GM21529 (cell line): ENCODE results near the gene SLC13A1.

Experiments used
- ATAC-seq: cut with Tn5 transposase; IDR thresholded peaks from one replicate; pipeline ENCODE4 v1.9.1; 2021; ENCODE audit not compliant: unreplicated experiment

SLC13A1 gene

DNA sequence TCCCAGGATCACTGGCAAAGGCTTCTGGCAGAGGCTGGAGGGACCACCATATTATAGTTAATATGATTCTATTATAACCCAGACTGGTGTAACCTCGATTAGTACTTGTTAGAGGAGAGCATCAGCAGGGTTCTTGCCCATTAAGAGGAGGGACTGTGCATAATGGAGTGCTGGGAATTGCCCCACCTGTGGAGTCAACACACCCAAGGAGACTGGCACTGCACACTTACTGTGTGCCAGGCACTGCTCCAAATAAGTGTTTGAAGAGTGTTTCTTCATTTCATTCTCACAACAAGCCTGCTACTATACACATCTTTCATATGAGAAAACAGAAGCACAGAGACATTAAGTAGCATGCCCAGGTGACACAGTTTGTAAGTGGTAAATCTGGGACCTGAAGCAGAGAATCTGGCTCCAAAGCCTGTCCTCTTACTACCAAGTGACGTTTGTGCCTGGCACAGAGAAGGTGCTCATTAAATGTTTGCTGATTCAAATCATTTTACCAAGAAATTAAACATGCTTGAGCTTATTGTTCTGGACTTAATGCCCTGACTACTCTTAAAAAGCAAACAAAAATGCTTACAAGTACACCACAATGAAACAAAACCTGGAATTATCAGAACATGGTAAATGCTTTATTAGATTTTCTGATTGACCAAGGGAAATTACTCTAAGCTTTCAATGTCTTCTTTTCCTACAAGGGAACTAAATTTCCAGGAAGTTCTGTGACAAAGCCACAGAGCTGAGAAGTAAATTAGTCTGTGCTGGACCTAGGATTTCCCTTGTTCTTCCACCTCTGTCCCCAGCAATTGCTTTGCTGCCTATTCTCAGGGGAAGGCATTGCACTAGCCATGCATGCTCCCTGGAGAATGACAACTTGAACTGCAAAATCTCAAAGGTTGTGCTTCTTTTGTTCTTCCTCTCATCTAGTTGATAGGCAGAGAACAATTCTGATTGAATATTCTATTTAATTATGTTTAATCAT lies 809 bp downstream of the SLC13A1 start:
- ATAC-seq, result no peak

DNA sequence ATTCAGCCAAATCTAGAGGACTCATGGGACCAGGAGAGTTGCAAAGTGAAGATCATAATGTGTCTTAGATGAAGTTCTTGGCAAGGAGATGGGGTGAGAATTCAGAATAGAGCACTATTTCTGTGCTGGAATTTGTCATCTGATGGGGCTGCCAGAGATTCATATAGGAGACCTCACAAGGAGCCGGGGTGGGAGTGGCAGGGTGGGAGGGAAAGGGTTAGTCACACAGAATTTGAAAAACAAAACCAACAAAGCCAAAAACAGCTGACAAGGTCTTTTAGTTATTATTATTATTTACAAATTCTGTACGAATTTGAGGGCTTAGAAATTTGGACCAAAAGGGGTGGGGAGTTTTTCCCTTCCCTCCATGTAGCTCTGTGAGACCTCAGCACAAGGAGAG lies 1.7 kb downstream of the SLC13A1 start:
- ATAC-seq, result no peak

DNA sequence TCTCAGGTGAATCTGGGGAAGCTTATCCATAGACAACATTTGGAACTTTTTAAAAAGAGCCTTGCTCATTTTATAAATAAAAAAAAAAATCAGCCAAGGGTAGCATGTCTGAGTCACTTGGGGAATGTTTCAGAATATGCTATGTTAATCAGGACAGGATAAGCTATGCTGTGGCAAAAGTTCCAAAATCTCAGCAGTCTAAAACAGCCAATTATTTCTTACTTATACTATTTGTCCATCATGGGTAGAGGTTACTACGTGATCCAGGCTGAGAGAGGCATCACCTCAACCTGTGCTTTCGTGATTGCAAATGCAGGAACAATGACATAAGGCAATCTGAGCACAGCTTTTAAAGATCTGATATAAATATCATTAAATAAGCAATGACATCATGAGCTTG lies 6.5 kb downstream of the SLC13A1 start:
- ATAC-seq, result no peak

DNA sequence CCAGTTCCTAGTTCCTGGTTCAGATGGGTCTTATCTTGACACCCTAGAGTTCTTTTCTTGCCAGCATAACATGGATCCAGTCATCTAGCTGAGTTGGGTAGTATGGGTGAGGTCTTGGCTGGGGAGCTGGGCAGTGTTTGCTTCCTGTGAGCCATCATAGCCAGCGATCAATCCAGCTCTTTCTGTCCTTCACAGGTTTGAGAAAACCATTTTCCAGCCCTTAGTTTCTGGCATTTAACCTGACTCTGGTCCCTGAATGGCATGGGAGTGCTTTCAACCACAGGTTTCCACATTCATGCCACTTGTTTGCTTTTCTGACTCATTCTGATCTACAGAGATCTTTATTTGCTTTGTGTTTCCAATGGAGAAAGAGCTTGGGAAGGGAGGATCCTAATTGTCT lies 8.6 kb downstream of the SLC13A1 start:
- no peak for ATAC-seq

DNA sequence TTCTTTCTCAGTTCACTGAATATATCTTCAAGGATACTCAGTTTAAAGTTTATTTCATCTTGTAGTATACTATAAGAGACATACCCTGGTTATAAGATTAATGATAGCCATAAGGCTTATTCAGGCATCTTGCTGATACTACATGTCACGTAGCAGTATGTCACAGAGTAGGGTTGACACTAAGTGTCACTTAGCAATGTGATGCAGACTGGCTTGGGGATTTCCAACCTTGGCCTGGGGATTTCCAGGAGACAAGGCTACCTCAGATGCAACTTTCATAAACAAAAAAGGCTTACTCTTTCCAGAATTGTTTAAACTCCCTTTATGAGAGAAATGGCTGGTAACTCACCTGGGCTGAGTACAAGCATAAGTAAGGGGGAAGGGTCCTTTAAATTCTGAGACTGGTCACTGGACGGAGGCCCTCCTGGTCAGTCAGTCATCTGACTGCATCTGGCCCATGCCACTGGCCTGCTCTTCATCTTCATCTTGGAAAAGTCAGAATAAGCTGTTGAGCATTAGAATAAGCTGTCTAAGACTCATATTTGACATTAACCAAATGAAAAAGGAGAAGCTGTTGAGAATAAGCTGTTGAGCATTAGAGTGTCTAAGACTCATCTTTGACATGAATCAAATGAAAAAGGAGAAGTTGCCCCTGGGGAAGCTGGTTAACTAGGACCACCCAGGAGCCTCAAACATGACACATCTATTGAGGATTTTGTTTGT lies 9.5 kb downstream of the SLC13A1 start:
- ATAC-seq, result peak; percentile 95

DNA sequence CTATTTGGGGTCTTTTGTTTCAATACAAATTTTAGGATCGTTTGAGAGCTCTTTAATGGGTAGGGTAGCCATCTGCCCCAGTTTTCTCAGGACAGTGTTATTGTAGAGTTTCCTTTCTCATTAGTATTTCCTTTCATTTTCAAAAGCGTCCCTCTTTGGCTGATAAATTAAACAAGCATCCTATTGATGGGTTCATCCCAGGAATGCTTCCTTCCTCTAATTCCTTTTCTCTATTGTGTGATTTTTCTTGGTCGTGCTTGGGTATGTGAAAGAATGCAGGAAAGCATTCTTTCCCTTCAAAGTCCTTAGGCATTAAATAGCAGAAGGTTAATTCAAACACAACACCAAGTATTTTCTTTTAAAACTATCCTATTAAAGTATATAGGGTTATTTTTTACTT lies 14.0 kb downstream of the SLC13A1 start:
- no peak for ATAC-seq

DNA sequence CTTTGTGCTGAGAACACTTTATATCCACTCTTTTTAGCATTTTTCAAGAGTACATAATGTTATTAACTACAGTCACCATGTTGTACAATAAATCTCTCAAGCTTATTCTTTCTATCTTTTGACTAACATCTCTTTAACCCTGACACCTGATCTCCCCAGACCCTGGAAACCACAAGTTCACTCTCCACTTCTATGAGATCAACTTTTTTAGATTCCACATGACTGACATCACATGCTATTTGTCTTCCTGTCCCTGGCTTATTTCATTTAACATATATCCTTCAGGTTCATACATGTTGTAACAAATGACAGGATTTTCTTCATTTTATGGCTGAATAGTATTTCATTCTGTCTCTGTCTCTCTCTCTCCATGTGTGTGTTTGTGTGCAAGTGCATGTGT lies 15.5 kb downstream of the SLC13A1 start:
- no peak for ATAC-seq

DNA sequence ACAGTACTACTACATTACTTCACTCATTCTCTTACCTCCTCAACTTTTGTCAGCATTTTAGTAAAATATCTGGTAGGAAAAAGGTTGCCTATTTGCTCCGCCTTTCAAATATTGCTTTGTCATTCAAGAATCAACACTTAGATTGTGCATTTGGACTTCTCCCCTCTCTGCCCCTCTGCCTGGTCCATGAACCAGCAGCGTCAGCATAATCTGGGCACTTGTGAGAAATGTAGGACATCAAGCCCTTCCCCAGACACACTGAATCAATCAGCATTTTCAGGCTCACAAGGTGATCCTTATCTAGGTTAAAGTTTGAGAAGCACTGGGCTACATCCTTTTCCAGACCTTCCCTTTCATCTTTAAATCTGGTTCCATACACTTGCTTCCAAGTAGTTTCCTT lies 16.3 kb downstream of the SLC13A1 start:
- ATAC-seq, result no peak

DNA sequence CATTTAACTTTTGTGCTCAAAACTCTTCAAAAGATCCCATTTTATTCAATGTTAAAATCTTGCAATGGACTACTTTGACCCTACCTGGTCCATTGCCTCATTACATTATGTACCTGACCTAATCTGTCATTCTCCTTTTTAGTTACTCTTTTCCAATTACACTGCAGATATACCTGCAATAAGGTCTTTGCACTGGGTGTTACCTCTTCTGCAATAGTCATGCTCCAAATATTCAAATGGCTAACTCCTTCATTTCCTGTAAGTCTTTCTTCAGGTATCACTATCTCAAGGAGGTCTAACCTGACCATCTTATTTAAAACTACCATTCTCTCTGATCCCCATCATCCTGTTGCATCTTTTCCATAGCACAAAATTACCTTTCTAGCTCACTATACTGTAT lies 22.3 kb downstream of the SLC13A1 start:
- ATAC-seq, result no peak

DNA sequence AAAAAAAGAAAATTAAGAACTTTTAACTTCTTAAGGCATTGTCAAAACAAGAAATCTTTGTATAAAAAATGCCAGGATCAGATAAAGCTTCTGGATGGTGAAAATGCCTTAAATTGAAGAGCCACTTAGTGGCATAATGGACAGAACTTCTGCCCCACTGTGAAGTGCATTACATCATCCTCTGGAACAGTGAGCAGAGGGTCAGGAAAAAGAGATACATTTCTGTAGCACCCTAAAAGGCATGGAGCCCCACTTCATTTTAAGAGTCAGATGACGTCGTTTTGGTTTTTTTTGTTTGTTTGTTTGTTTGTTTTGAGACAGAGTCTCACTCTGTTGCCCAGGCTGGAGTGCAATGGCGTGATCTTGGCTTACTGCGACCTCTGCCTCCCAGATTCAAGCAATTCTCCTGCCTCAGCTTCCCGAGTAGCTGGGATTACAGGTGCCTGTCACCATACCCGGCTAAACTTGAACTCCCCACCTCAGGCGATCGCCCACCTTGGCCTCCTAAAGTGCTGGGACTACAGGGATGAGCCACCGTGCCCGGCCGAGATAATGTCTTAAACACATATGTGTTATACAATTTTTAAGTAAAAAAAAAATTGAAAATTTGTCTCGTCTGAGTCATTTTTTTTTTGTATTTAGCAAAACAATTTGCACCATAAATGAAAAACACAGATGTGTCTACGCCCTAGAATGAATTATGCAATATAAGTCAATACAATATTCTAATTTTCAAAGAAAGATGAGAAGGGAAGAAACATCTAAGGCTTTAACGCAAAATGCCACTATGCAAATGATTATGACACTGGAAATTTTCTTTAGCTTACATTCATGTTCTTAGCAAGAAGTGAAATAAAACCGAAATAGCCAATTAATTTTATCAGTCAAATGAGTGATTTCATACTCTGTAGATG lies 29.2 kb downstream of the SLC13A1 start:
- ATAC-seq, result no peak

DNA sequence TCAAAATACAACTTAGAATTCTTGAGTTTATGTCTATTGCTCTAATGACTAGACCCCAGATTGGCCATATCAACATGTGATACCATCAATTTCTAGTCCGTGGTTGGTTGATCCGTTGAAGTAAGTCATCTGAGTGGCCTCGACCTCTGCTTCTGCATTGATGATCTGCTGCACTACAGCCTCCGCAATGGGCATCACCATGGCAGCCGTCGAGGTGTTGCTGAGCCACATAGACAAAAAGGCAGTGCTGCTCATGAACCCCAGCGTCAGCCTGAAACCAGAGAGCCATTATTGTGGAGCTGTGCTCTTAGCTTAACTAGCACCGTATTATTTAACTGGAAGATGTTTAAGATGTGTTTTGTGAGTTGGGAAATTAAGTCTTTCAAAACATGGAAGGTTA lies 30.7 kb downstream of the SLC13A1 start:
- no peak for ATAC-seq

DNA sequence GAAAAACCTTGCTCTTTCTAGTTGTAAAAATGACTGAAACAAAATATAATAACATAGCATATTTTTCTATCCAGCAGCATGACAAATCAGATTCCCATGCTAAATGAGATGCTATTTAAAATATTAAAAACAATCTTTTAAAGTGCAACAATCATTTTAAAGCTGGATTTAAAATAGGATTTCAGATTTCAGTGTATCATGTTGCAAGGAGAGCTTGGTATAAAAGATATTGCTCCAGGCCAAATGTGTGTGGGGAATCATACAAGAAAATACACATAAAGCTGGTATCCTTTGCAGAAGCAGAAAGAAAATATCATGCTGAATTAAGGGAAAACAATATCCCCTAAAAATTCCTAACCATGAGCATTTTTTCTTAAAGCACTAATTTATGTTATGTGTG lies 42.2 kb downstream of the SLC13A1 start:
- ATAC-seq, result no peak

DNA sequence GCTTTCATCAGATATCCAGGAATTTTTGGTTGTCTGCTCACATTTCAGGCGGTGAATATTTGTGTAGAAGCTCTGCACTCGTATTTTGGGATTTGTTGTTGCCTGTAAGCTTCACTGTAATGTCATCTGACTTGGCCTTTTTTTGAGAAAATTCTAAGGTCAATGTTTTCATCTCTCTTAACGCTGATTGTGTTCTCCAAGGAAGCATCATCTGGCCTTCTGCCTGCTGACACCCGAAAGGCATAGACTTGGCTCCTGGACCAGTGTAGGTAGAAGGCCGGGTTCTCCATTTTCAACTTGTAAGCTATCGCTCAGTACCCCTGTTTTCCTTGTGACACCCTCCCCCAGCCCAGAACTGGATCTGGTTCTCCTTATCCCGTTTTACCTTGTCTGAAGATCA lies 44.2 kb downstream of the SLC13A1 start:
- no peak for ATAC-seq

DNA sequence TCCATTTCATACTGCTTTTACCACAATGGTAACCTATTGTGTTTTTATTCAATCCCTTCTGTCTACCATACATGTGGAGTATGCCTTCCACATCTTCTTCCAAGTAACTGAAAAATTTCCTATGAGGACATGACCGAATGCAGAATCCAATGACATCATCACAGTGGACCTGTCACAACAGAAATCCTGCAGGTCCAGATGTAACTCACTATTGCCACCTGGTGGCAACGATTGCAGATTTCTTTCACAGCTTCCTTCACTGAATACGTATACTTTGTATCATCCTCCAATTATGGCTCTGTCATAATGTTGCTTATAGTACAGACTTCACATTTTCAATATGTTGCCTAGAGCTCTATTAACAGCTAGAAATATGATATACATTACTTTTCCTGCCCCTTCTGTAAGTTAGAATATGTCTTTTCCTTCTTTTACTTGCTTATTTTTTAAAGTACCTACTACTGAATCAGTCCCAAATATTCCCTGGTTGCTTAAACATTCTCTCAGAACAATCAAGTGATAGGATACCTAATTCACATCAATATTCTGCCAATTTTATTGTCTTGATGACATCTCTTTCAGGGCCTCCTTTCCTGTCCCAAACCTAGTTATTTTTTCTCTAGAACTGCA lies 45.4 kb downstream of the SLC13A1 start:
- ATAC-seq, result peak; percentile 99

DNA sequence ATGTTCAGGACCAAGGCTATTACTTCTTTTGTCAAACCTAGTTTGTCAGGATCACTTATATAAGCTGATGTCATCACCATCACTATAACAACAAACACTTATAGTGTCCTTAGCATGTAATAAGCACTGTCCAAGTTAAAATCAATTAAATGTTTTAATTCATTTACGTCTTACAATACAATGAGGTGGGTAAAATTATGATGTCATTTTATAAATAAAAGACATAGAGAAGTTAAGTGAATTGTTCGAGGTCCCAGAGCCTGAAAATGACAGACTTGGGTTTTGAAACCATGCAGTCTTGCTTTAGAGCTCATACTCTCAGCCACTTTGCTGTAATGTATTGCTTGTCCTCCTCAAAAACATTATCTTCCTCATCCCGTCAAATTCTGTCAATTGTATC lies 48.3 kb downstream of the SLC13A1 start:
- no peak for ATAC-seq

DNA sequence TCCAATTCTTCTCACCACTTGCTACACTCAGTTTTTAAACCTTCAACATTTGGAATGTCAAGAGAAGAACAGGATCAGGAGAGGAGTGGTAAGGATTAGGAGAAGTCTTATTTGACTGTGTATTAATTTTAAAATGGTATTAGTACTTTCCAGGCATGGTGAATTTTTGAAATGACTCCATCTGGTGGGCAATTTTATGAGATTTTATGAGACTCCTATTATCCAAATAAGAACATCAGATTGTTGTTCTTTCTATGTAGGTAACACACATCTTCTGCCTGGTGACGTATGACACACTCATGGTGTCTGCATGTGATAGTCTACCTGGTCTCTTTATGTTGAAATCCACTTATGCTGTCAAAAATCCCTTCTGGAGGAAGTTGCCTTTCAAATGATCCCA lies 51.0 kb downstream of the SLC13A1 start:
- no peak for ATAC-seq

DNA sequence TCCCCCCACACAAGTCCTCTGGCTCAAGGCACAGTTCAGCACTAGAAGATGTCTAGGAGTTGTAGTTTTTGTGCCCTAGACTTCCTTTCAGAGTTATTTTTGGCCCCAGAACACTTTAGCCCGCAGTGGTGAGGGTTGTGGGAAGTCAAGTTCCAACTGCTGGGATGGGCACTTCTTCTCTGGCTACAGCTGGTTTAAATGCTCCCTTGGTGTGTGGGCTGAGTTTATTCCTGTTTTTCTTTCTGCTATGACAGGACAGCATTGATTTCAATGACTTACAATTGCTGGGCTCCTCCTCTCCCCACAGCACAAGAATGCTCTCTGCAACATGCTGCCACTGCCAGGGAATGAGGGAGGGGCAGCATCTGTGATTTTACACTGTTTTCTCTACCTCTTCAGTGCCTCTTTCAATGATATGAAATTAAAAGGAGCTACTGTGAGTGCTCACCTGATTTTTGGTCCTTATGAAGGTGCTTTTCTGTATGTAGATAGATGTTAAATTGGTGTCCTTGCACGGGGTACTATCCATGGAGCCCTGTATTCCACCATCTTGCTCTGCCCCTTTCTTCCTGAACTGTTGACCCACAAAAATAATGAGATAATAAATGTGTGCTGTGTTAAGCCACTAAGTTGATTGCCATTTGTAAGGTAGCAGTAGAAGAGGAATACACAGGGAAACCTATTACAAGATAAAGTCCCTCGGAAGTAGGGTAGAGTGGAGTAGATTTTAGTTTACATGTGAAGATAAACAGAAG lies 56.3 kb downstream of the SLC13A1 start:
- ATAC-seq, result no peak

DNA sequence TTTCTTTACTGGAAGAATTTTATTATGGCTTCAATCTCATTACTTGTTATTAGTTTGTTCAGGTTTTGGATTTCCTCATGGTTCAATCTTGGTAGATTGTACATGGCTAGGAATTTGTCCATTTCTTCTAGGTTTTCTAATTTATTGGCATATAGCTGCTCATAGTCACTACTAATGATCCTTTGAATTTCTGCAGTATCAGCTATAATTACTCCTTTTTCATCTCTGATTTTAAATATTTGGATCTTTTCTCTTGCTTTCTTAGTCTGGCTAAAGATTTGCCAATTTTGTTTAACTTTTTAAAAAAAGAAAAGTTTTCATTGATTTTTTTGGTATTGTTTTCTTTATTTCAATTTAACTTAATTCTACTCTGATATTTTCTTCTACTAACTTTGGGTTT lies 59.2 kb downstream of the SLC13A1 start:
- ATAC-seq, result no peak

DNA sequence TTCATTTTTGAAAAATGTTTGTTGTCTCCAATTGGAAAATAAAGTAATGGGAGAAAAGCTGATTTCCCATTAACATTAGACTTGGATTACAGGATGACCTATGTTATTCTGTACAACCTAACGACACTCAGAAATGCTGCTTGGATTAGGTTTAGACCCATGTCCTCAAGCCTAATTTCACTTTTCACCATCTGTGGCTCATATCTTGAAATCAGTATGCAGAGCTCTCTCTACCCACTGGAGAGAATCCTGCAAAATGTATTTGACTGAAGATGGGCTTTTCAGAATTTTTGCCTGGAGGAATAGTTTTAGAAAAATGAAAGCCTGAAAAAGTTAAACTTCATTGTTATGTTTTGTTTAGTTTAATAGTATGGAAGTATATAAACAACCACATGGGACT lies 63.8 kb downstream of the SLC13A1 start:
- no peak for ATAC-seq

DNA sequence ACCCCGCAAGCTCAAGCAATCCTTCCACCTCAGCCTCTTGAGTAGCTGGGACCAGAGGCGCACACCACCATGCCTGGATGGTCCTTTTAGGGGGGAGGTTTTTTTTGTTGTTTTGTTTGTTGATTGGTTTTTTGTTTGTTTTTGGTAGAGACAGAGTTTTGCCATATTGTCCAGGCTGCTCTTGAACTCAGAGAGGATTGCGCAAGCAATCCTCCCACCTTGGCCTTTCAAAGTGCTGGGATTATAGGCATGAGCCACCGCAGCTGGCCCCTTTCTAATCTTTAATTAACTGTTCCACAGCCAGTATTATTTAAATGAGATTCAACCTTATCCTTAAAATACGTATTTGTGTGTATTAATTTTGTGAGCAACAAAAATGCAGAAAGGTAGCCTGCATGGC lies 65.8 kb downstream of the SLC13A1 start:
- no peak for ATAC-seq
